ENCODE results near the gene DDX25. TPM values are rescaled to one million over a fixed set of nuclear protein-coding genes. Genes with fewer than 3 reads are reported as not detected.

The DDX25 gene
- total and polyA plus RNA-seq, 2 of the 8 experiments (the other 6 are each of a cell fraction or from before 2014, with no cell fraction given): 17.6 to 17.9 TPM

DNA sequence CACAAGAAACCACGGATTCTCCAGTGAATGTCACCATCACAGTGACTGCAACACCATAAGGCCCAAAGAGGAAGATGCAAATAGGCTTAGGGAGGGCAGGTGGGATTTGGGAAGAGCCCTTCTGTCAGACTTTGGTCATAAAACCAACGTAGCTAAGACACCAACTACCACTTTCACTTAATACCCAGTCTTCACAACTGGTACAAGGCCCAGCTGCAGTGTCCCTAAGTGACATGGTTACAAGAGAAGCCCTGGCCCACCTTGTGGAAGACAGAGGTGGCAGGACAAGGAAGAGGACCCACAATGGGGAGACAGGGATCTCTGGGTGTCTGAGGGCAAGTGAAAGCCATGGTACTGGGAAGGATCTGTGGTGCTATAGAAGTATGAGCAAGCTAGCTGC is 51.5 kb downstream of the DDX25 start (continued):
- TF ChIP-seq CBX5 (IDR thresholded peaks at IDR 0.05; ENCODE audit: low read depth, low read length): no peak
